GM06990 (cell line): ENCODE data around the gene MAP1B.

Source experiments
- DNase-seq: peaks from one replicate; pipeline ENCODE4 v3.0.0-alpha.2; 2011; ENCODE audit not compliant: insufficient read length; ENCODE audit errors: extremely low read depth
- H3K27me3 ChIP-seq: replicated peaks from 2 replicates; pipeline ENCODE4 v1.6.0; 2011; ENCODE audit warnings: low read length; ENCODE audit not compliant: control insufficient read depth, insufficient read depth
- H3K36me3 ChIP-seq: 2 replicates; pipeline ENCODE4 v1.5.1; 2011; ENCODE audit warnings: low read length; ENCODE audit not compliant: control insufficient read depth, insufficient read depth
- H3K4me3 ChIP-seq: replicated peaks from 2 replicates; pipeline ENCODE4 v1.5.1; 2011; ENCODE audit warnings: low read depth, mild to moderate bottlenecking, control low read depth, low read length
- TF ChIP-seq, protein P1 (sequence below): IDR thresholded peaks from 2 replicates; pipeline ENCODE4 v1.5.1; 2011; ENCODE audit warnings: low read length, control low read depth, mild to moderate bottlenecking, inconsistent platforms; ENCODE audit not compliant: insufficient read depth, poor library complexity, severe bottlenecking

Gene MAP1B

GRCh38 chr5:72172786-72173185, 65.5 kb downstream of the MAP1B start:
- Histone ChIP-seq H3K27me3 (peaks cover 5% of the 10 kb centered on the region; the same call in 1 of the 2 replicates), H3K36me3 (no peaks in the 10 kb centered on the region), H3K4me3 (no peak overlapping the region)
- no peak for DNase-seq
- TF ChIP-seq, protein P1, sequence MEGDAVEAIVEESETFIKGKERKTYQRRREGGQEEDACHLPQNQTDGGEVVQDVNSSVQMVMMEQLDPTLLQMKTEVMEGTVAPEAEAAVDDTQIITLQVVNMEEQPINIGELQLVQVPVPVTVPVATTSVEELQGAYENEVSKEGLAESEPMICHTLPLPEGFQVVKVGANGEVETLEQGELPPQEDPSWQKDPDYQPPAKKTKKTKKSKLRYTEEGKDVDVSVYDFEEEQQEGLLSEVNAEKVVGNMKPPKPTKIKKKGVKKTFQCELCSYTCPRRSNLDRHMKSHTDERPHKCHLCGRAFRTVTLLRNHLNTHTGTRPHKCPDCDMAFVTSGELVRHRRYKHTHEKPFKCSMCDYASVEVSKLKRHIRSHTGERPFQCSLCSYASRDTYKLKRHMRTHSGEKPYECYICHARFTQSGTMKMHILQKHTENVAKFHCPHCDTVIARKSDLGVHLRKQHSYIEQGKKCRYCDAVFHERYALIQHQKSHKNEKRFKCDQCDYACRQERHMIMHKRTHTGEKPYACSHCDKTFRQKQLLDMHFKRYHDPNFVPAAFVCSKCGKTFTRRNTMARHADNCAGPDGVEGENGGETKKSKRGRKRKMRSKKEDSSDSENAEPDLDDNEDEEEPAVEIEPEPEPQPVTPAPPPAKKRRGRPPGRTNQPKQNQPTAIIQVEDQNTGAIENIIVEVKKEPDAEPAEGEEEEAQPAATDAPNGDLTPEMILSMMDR = no peak

- DNase-seq = no peak
- TF ChIP-seq, protein P1 = no peak
- Histone ChIP-seq H3K4me3 (no peak overlapping the region), H3K36me3 (no peaks in the 10 kb centered on the region), H3K27me3 (peaks cover 3% of the 10 kb centered on the region)
These were observed 70.3 kb downstream of the MAP1B start for GRCh38 chr5:72177538-72177937.

DNA sequence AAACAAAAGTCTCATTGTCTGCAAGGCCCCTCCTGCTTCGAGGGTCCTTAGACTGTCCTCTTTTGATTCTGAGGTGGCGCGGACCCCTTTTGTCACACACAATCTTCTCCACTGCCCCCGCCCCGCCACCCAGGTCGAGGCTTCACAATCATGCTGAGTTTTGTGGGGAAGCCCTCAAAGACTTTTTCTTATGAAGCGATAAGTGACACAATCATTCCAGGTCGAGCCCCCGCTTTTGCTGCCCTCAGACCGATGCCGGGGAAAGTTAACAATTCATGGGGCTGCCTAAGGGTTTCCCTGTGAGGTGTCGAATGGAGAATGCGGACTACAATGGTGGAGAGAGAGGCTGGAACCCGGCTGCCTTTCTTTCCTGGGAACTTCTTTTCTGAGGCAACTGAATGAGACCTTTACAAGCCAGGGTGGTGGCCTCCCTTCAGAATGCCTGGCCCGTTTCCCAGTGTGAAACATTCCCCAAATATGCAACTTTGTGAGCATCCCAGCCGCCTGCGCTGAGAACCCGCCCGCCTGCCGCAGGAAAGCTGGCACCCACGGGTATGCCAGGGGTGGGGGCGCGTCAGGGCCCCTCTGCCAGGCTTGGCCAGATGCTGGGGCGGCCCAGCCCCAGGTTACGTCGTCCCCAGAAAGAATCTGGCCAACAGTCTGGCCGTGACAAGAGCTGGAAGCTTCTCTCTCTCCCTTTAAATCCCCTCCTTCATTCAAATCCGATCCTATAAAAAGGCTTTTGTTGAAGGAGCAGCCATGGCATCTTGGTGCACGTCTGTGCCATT, 71.9 kb downstream of the MAP1B start:
- Histone ChIP-seq H3K36me3 (no peaks in the 10 kb centered on the region), H3K27me3 (peaks cover 3% of the 10 kb centered on the region), H3K4me3 (no peak overlapping the region)

DNA sequence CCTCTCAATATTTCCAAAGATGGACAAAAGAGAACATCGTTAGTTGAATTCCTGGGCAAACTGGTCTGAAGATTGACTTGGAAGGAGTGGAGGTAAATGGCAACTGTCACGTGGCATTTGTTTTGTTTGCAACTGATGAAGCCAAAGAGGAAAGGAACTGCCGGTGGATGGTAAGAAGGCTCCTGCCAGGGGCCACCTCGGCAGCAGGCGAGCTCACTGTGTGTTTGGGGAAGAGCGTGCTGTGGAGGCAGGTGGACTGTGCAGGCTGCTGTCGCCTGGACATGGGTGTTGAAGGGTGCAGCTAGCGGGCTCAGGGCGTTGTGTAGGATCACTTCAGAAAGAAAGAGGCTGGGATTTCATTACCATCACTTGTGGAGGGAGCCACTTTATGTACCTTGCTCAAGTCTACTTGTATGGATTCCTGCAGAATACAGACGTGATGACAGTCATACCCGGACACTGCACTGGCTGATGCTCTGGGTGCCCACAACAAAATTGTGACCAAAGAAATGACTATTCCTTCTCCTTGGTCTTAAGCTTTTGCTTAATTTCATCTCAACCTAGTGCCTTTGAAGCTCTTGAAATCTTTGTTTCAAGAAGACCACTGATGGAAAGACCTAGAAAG, 72.7 kb downstream of the MAP1B start:
- H3K36me3 ChIP-seq = no peaks in the 10 kb centered on the region
- no peak overlapping the region for H3K4me3 ChIP-seq
- no peak for DNase-seq
- H3K27me3 ChIP-seq = peaks cover 3% of the 10 kb centered on the region
- TF ChIP-seq, protein P1 = no peak

More for the DNA sequence above, 71.9 kb downstream of the MAP1B start:
- DNase-seq = no peak
- TF ChIP-seq, protein P1 = no peak

GRCh38 chr5:72180925-72181324, 73.7 kb downstream of the MAP1B start:
- DNase-seq = no peak
- Histone ChIP-seq H3K4me3 (no peak overlapping the region), H3K27me3 (peaks cover 3% of the 10 kb centered on the region), H3K36me3 (no peaks in the 10 kb centered on the region)
- TF ChIP-seq, protein P1 = no peak
